Measurements from ENCODE around the gene PIWIL1. TPM values are rescaled to one million over a fixed set of nuclear protein-coding genes. Genes with fewer than 3 reads are reported as not detected.

PIWIL1 gene
- total and polyA plus RNA-seq, 2 of the 4 experiments (the other 2 are of a cell fraction) = not detected

GRCh38 chr12:130396667-130397066, 59.0 kb downstream of the PIWIL1 start:
- intact Hi-C loops (cut with micrococcal nuclease) (no loop called here), dilution Hi-C loops (cut with HindIII; ENCODE audit: low sequenced_read_pairs, unreplicated experiment) (no loop called here), in situ Hi-C loops (cut with MboI; ENCODE audit: low sequenced_read_pairs) (no loop called here)
- Histone ChIP-seq H2AK5ac (ENCODE audit: low read depth, low read length) (no peak overlapping the region), H4K20me1 (ENCODE audit: insufficient read depth, low read length) (no peaks in the 10 kb centered on the region), H3K9me1 (ENCODE audit: insufficient read depth, low read length) (no peaks in the 10 kb centered on the region), H3K36me3 (ENCODE audit: control insufficient read depth, insufficient read depth, low read length) (no peaks in the 10 kb centered on the region), H3K18ac (ENCODE audit: low read depth, low read length) (no peak overlapping the region), H3K4me1 (ENCODE audit: control insufficient read depth, insufficient read depth, low read length) (no peaks in the 10 kb centered on the region), H2BK120ac (ENCODE audit: low read depth, low read length) (no peak overlapping the region), H3K14ac (replicated peaks; ENCODE audit: low read depth, low read length) (no peak overlapping the region), H4K8ac (ENCODE audit: low read depth in 2 of 2, low read length in 2 of 2) (no peak overlapping the region), H2AFZ (replicated peaks; ENCODE audit: low read length, poor library complexity) (no peak overlapping the region), H3K4ac (ENCODE audit: low read depth, low read length) (no peak overlapping the region), H3K27me3 (ENCODE audit: control insufficient read depth, insufficient read depth, low read length) (no peaks in the 10 kb centered on the region), H3K4me3 (ENCODE audit: insufficient read depth, low read depth, low read length) (no peak overlapping the region), H3K79me1 (ENCODE audit: low read depth in 1 of 2, low read length in 2 of 2) (no peaks in the 10 kb centered on the region), H2AK9ac (replicated peaks; ENCODE audit: low read depth, low read length, poor library complexity) (no peak overlapping the region), H3K9ac (ENCODE audit: low read depth, low read length) (no peak overlapping the region), H3K23ac (ENCODE audit: low read depth, low read length) (no peak overlapping the region), H4K5ac (ENCODE audit: low read depth, low read length) (no peak overlapping the region), H3K4me2 (ENCODE audit: low read depth, low read length) (no peak overlapping the region), H3K27ac (ENCODE audit: insufficient read depth, low read length) (no peak overlapping the region), H2BK15ac (ENCODE audit: low read depth, low read length) (no peak overlapping the region), H2BK20ac (ENCODE audit: low read depth, low read length) (no peak overlapping the region), H4K91ac (ENCODE audit: insufficient read depth, low read depth, low read length) (no peak overlapping the region), H3K56ac (ENCODE audit: extremely low read depth, insufficient read depth, low read length) (no peak overlapping the region), H3K9me3 (ENCODE audit: control insufficient read depth, insufficient read depth, low read length) (peaks cover 21% of the 10 kb centered on the region), H2BK5ac (ENCODE audit: low read depth, low read length, poor library complexity, severe bottlenecking) (no peak overlapping the region)
- WGBS, 2 experiments (ENCODE audit: extremely low coverage in 2 of 2, insufficient read length in 1 of 2) = no CpG with 5 or more reads among the region's 2 CpGs
- POLR2A ChIA-PET (ENCODE audit: unreplicated experiment) = no interaction called here
- TF ChIP-seq MXI1 (IDR thresholded peaks at IDR 0.05; ENCODE audit: borderline replicate concordance, low read depth, low read length) (no peak), CEBPB (IDR thresholded peaks at IDR 0.05; ENCODE audit: low read depth, low read length) (no peak), FOS (IDR thresholded peaks at IDR 0.05; ENCODE audit: low read depth, low read length) (no peak), POLR2A (IDR thresholded peaks at IDR 0.05; ENCODE audit: low read depth, low read length) (no peak)
- ATAC-seq (ENCODE audit: low read depth) (no peak), DNase-seq (no peak)
- CTCF ChIA-PET = no interaction called here
- no TSS peak for BruUV-seq (replicated peaks)

Measured in IMR-90 (cell line).